Mucosa of stomach (tissue), 1 donor: ENCODE results near the gene KSR2.

Source experiments
- H3K27me3 ChIP-seq: one replicate; pipeline ENCODE4 v1.7.0; 2013; ENCODE audit warnings: mild to moderate bottlenecking, low read length; ENCODE audit not compliant: control insufficient read depth, insufficient read depth
- H3K36me3 ChIP-seq: one replicate; pipeline ENCODE4 v1.7.0; 2013; ENCODE audit warnings: low read length; ENCODE audit not compliant: control insufficient read depth, insufficient read depth
- H3K4me1 ChIP-seq: one replicate; pipeline ENCODE4 v1.7.0; 2013; ENCODE audit warnings: mild to moderate bottlenecking, low read length; ENCODE audit not compliant: control insufficient read depth, insufficient read depth
- H3K4me3 ChIP-seq: one replicate; pipeline ENCODE4 v1.7.0; 2013; ENCODE audit warnings: low read length
- H3K9ac ChIP-seq: one replicate; pipeline ENCODE4 v1.7.0; 2013; ENCODE audit warnings: mild to moderate bottlenecking, low read length, moderate library complexity
- H3K9me3 ChIP-seq: one replicate; pipeline ENCODE4 v1.7.0; 2013; ENCODE audit warnings: mild to moderate bottlenecking, low read length, moderate library complexity; ENCODE audit not compliant: control insufficient read depth
- donor health status: Pancreatic carcinoma.

Gene KSR2

GRCh38 chr12:117538032-117538690 is 430.6 kb downstream of the KSR2 start:
- no peaks in the 10 kb centered on the region for H3K9me3 ChIP-seq
- H3K4me1 ChIP-seq: no peaks in the 10 kb centered on the region
- H3K4me3 ChIP-seq: no peak overlapping the region
- H3K36me3 ChIP-seq: no peaks in the 10 kb centered on the region
- no peaks in the 10 kb centered on the region for H3K27me3 ChIP-seq
- no peak overlapping the region for H3K9ac ChIP-seq

- Histone ChIP-seq H3K9me3 (no peaks in the 10 kb centered on the region), H3K4me3 (no peak overlapping the region), H3K9ac (no peak overlapping the region), H3K36me3 (no peaks in the 10 kb centered on the region), H3K27me3 (no peaks in the 10 kb centered on the region), H3K4me1 (no peaks in the 10 kb centered on the region)
Measured at GRCh38 chr12:117533687-117534086, 435.1 kb downstream of the KSR2 start.

- Histone ChIP-seq H3K9me3 (no peaks in the 10 kb centered on the region), H3K4me1 (no peaks in the 10 kb centered on the region), H3K27me3 (no peaks in the 10 kb centered on the region), H3K36me3 (no peaks in the 10 kb centered on the region), H3K9ac (no peak overlapping the region), H3K4me3 (no peak overlapping the region)
Measured at GRCh38 chr12:117530796-117531195, 438.0 kb downstream of the KSR2 start.

GRCh38 chr12:117528538-117528937 is 440.3 kb downstream of the KSR2 start:
- H3K36me3 ChIP-seq: no peaks in the 10 kb centered on the region
- H3K4me1 ChIP-seq: no peaks in the 10 kb centered on the region
- no peak overlapping the region for H3K4me3 ChIP-seq
- H3K27me3 ChIP-seq: no peaks in the 10 kb centered on the region
- no peaks in the 10 kb centered on the region for H3K9me3 ChIP-seq
- no peak overlapping the region for H3K9ac ChIP-seq

- no peaks in the 10 kb centered on the region for H3K9me3 ChIP-seq
- no peaks in the 10 kb centered on the region for H3K27me3 ChIP-seq
- H3K4me1 ChIP-seq: no peaks in the 10 kb centered on the region
- H3K4me3 ChIP-seq: no peak overlapping the region
- no peaks in the 10 kb centered on the region for H3K36me3 ChIP-seq
- no peak overlapping the region for H3K9ac ChIP-seq
Measured at GRCh38 chr12:117527479-117527855, 441.3 kb downstream of the KSR2 start.

- Histone ChIP-seq H3K4me3 (no peak overlapping the region), H3K9ac (no peak overlapping the region), H3K9me3 (no peaks in the 10 kb centered on the region), H3K36me3 (no peaks in the 10 kb centered on the region), H3K4me1 (no peaks in the 10 kb centered on the region), H3K27me3 (no peaks in the 10 kb centered on the region)
Measured at GRCh38 chr12:117526757-117527478, 441.9 kb downstream of the KSR2 start.

- no peak overlapping the region for H3K9ac ChIP-seq
- no peak overlapping the region for H3K4me3 ChIP-seq
- H3K27me3 ChIP-seq: peaks cover 5% of the 10 kb centered on the region
- no peaks in the 10 kb centered on the region for H3K4me1 ChIP-seq
- no peaks in the 10 kb centered on the region for H3K9me3 ChIP-seq
- H3K36me3 ChIP-seq: no peaks in the 10 kb centered on the region
Measured at GRCh38 chr12:117525766-117526165, 443.0 kb downstream of the KSR2 start.

- peaks cover 8% of the 10 kb centered on the region for H3K27me3 ChIP-seq
- no peak overlapping the region for H3K4me3 ChIP-seq
- no peaks in the 10 kb centered on the region for H3K9me3 ChIP-seq
- H3K36me3 ChIP-seq: no peaks in the 10 kb centered on the region
- H3K9ac ChIP-seq: no peak overlapping the region
- no peaks in the 10 kb centered on the region for H3K4me1 ChIP-seq
Measured at GRCh38 chr12:117524806-117525205, 444.0 kb downstream of the KSR2 start.

GRCh38 chr12:117523971-117524370 is 444.8 kb downstream of the KSR2 start:
- Histone ChIP-seq H3K9ac (no peak overlapping the region), H3K4me3 (no peak overlapping the region), H3K9me3 (no peaks in the 10 kb centered on the region), H3K27me3 (peaks cover 8% of the 10 kb centered on the region), H3K36me3 (no peaks in the 10 kb centered on the region), H3K4me1 (no peaks in the 10 kb centered on the region)

GRCh38 chr12:117522559-117522958 is 446.2 kb downstream of the KSR2 start:
- no peaks in the 10 kb centered on the region for H3K4me1 ChIP-seq
- peaks cover 8% of the 10 kb centered on the region for H3K27me3 ChIP-seq
- no peaks in the 10 kb centered on the region for H3K36me3 ChIP-seq
- H3K9me3 ChIP-seq: no peaks in the 10 kb centered on the region
- no peak overlapping the region for H3K9ac ChIP-seq
- H3K4me3 ChIP-seq: no peak overlapping the region

- Histone ChIP-seq H3K9ac (no peak overlapping the region), H3K36me3 (no peaks in the 10 kb centered on the region), H3K27me3 (peaks cover 8% of the 10 kb centered on the region), H3K9me3 (no peaks in the 10 kb centered on the region), H3K4me1 (no peaks in the 10 kb centered on the region), H3K4me3 (no peak overlapping the region)
Measured at GRCh38 chr12:117521867-117522266, 446.9 kb downstream of the KSR2 start.

- Histone ChIP-seq H3K27me3 (peaks cover 8% of the 10 kb centered on the region), H3K36me3 (no peaks in the 10 kb centered on the region), H3K4me3 (no peak overlapping the region)
Measured at GRCh38 chr12:117521346-117521745, 447.4 kb downstream of the KSR2 start.

More at GRCh38 chr12:117521346-117521745, 447.4 kb downstream of the KSR2 start:
- no peaks in the 10 kb centered on the region for H3K4me1 ChIP-seq
- no peak overlapping the region for H3K9ac ChIP-seq
- H3K9me3 ChIP-seq: no peaks in the 10 kb centered on the region
